Measurements from ENCODE around the gene CYP11A1.
A peak's percentile ranks its signal among the peaks of the same experiment; 100 is the strongest.

Gene CYP11A1

GRCh38 chr15:74294010-74294409 lies 73.4 kb downstream of the CYP11A1 start:
- TF ChIP-seq CTCF (IDR thresholded peaks at IDR 0.05; ENCODE audit: control extremely low read depth, extremely low read depth, low read depth, missing control alignments) = no peak
- POLR2A ChIA-PET = no interaction called here
- CTCF ChIA-PET = interaction anchor here (1.4 kb wide), 1 partner anchor 28 kb away, joined by 3 read pairs; no protein-coding TSS in a partner anchor
- DNase-seq (ENCODE audit: extremely low spot score) = no peak

DNA sequence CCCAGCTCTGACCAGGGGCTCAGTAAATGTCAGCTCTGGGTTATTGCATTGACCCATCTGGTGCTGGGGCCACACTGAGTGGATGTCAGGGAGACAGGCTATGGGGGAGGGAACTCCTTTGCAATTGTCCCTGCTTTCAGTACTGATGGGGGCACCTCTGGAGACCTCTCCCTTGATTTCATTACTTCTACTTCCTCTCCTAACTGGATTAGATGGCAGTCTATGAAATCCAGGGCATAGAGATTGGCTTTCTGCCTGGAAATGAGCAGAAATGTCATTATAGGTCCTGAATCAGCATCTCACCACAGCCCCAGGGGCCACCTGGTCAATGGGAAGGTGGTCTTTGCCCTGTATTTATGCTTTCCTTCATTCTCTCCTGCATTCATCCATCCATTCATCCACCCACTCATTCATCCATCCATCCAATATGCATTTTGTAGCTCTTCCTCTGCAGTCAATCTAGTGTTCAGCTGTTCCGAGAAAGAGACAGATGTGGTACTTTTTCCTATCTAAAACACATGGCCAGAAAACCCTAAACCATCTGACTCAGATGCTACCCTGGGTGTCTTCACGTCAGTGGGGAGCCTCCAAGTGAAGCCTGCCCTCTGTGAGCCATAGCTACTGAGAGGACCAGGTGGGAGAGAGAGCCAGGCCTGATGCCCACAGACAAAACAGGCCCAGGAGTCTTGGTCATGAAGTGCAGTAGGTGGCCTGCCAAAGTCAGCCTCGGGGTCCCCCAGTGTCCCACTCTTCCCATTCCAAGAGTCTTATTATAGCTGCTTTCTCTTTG lies 74.2 kb downstream of the CYP11A1 start:
- no peak for DNase-seq (ENCODE audit: extremely low spot score)
- ChIA-PET POLR2A (no interaction called here), CTCF (interaction anchor here (1.4 kb wide), 1 partner anchor 29 kb away, joined by 3 read pairs; no protein-coding TSS in a partner anchor)
- no peak for TF ChIP-seq CTCF (IDR thresholded peaks at IDR 0.05; ENCODE audit: control extremely low read depth, extremely low read depth, low read depth, missing control alignments)

DNA sequence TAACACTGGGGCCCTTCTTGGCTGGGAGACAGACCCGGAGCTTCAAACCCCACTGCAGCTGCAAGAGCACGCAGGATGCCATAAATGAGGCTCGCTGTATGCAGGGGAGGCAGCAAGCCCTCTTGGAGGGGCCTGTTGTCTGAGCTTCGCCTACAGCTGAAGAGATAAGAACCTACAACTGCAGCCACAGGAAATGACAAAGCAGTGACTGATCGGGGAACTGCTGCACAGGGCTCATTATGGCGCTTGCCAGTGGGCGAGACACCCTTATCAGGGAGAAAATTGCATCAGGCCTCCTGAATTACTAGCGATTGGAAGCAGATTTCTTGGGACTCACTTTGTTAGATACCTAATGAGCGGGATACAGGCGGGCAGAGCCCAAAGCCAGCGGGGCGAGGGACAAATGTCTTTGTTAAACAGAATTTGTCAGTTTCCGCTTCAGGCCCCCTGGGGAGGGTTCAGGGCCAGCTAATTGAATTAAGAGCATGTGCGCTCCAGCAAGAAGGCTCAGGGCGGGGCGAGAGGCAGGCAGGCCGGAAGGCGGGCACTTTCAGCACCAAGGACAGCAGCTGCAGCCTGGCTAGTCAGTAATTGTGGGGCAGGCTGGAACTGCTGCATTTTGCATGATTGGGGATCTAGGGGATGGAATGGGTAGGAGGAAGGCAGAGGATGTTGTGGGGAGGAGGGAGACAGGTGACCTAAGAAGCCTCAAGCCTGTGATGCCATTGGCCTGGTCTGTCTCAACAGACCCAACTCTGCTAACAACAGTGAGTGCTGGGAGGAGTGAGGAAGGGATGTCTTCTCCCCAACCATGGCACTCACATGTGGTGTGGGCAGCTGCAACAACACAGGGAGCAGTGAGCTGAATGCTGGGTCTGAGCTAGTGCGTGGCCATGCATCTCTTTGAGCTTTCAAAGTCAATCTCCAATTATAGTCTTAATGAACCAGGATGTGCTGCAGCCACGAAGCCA lies 76.1 kb downstream of the CYP11A1 start:
- peak; percentile 87 for DNase-seq (ENCODE audit: extremely low spot score)
- CTCF ChIA-PET = interaction anchor here (2.0 to 2.5 kb wide), 2 partner anchors 17 to 29 kb away, joined by 9 to 11 read pairs; no protein-coding TSS in a partner anchor
- no peak for TF ChIP-seq CTCF (IDR thresholded peaks at IDR 0.05; ENCODE audit: control extremely low read depth, extremely low read depth, low read depth, missing control alignments)
- POLR2A ChIA-PET = interaction anchor here (0.7 kb wide), 1 partner anchor 93 kb away, joined by 3 read pairs; no protein-coding TSS in a partner anchor

GRCh38 chr15:74290645-74291044 lies 76.8 kb downstream of the CYP11A1 start:
- no peak for TF ChIP-seq CTCF (IDR thresholded peaks at IDR 0.05; ENCODE audit: control extremely low read depth, extremely low read depth, low read depth, missing control alignments)
- CTCF ChIA-PET = interaction anchor here (2.0 to 2.5 kb wide), 2 partner anchors 18 to 30 kb away, joined by 9 to 11 read pairs; no protein-coding TSS in a partner anchor
- POLR2A ChIA-PET = no interaction called here
- no peak for DNase-seq (ENCODE audit: extremely low spot score)

GRCh38 chr15:74289671-74290070 lies 77.8 kb downstream of the CYP11A1 start:
- CTCF ChIA-PET = interaction anchor here (1.6 to 2.5 kb wide), 2 partner anchors 18 to 31 kb away, joined by 5 to 9 read pairs; no protein-coding TSS in a partner anchor
- no peak for TF ChIP-seq CTCF (IDR thresholded peaks at IDR 0.05; ENCODE audit: control extremely low read depth, extremely low read depth, low read depth, missing control alignments)
- POLR2A ChIA-PET = interaction anchor here (0.7 kb wide), 1 partner anchor 249 kb away, joined by 3 read pairs; no protein-coding TSS in a partner anchor

More at GRCh38 chr15:74289671-74290070, 77.8 kb downstream of the CYP11A1 start:
- DNase-seq (ENCODE audit: extremely low spot score) = no peak
